Measurements from ENCODE around the gene CLEC3B. TPM values are rescaled to one million over a fixed set of nuclear protein-coding genes. Genes with fewer than 3 reads are reported as not detected.

The CLEC3B gene
- total and polyA plus RNA-seq, 2 of the 8 experiments (the other 6 are each of a cell fraction or from before 2014, with no cell fraction given) = 0.32 TPM; not detected in 1

DNA sequence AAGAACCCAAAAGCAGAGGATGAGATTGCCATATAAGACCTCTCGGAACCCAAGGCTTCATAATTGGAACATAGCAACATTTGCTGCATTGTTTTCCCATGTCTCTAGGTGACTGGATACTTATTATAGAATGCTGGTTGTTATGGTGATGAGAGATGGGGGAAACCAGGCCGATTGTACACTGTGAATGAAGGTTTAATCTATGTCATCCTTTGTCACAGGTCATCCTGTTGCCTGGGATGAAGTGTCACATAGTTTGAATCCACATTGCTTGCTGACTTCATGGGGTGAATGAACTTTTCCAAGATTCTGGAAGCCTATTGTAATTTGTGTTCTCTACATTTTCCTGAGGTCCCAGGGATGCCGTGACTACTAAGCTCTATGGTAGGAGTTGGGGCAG is 41.8 kb downstream of the CLEC3B start:
- 92% methylated on average over 3 of the region's 3 CpGs; no CpG with 5 or more reads in 1 of the 2 experiments for WGBS, 2 experiments (ENCODE audit: extremely low coverage in 1 of 2, insufficient coverage in 1 of 2, insufficient read length in 1 of 2, insufficient replicate concordance in 2 of 2, low coverage in 1 of 2, low lambda C conversion rate in 2 of 2, missing lambda C conversion rate in 1 of 2)
- POLR2A ChIA-PET (ENCODE audit: partially characterized antibody) = no interaction called here

More for the DNA sequence above, 41.8 kb downstream of the CLEC3B start:
- Histone ChIP-seq H3K4me1 (replicated peaks in 1 of 4; ENCODE audit: control insufficient read depth in 3 of 4, insufficient read depth in 4 of 4, low read length in 3 of 4) (no peaks in the 10 kb centered on the region), H3K56ac (replicated peaks; ENCODE audit: insufficient read length, low read depth, low read length) (no peak overlapping the region), H3K23me2 (ENCODE audit: low read depth, low read length) (no peaks in the 10 kb centered on the region), H2AFZ (ENCODE audit: low read length) (no peak overlapping the region), H3K27ac (ENCODE audit: low read depth, low read length) (no peak overlapping the region), H3K9me3 (ENCODE audit: insufficient read depth in 2 of 2, low read depth in 1 of 2, low read length in 1 of 2) (no peaks in the 10 kb centered on the region), H2AK5ac (ENCODE audit: low read depth, low read length) (no peak overlapping the region), H3K18ac (ENCODE audit: extremely low read depth, low read length) (no peak overlapping the region), H2BK5ac (ENCODE audit: low read depth, low read length) (no peak overlapping the region), H2BK120ac (replicated peaks; ENCODE audit: low read depth, low read length) (no peak overlapping the region), H3K4me2 (ENCODE audit: insufficient read depth in 1 of 2, low read depth in 2 of 2, low read length in 2 of 2) (no peak overlapping the region), H4K8ac (ENCODE audit: extremely low read depth, insufficient read depth, low read length) (no peak overlapping the region), H3K23ac (ENCODE audit: insufficient read length) (no peak overlapping the region), H3K9ac (replicated peaks in 1 of 4; ENCODE audit: extremely low read depth in 1 of 4, low read depth in 3 of 4, low read length in 3 of 4) (no peak overlapping the region), H3K14ac (ENCODE audit: insufficient read length) (no peak overlapping the region), H3K79me1 (ENCODE audit: low read depth, low read length) (no peaks in the 10 kb centered on the region), H4K5ac (ENCODE audit: insufficient read length, low read depth, low read length) (no peak overlapping the region), H2BK15ac (ENCODE audit: low read length) (no peak overlapping the region), H2BK20ac (ENCODE audit: low read length) (no peak overlapping the region), H4K91ac (replicated peaks; ENCODE audit: insufficient read length, low read length) (no peak overlapping the region), H3K79me2 (ENCODE audit: control insufficient read depth in 1 of 2, insufficient read depth in 2 of 2, low read length in 2 of 2) (no peaks in the 10 kb centered on the region), H4K20me1 (replicated peaks in 1 of 2; ENCODE audit: control insufficient read depth in 1 of 2, insufficient read depth in 2 of 2, low read length in 2 of 2) (no peaks in the 10 kb centered on the region), H2BK12ac (ENCODE audit: low read depth, low read length) (no peak overlapping the region), H3K27me3 (replicated peaks in 1 of 4; ENCODE audit: control insufficient read depth in 3 of 4, extremely low read depth in 1 of 4, insufficient read depth in 3 of 4, low read length in 3 of 4) (no peaks in the 10 kb centered on the region), H3K4me3 (ENCODE audit: extremely low read depth in 1 of 4, insufficient read depth in 2 of 4, low read depth in 3 of 4, low read length in 4 of 4) (no peak overlapping the region), H3K4ac (replicated peaks; ENCODE audit: insufficient read length, low read depth, low read length) (no peak overlapping the region), H3K36me3 (ENCODE audit: control insufficient read depth in 2 of 4, insufficient read depth in 4 of 4, low read length in 3 of 4) (no peaks in the 10 kb centered on the region)
- DNase-seq (ENCODE audit: low read depth in 1 of 2, low spot score in 2 of 2) (no peak), FAIRE-seq (no peak)
- TF ChIP-seq RNF2 (IDR thresholded peaks at IDR 0.05; ENCODE audit: borderline replicate concordance, low read depth, low read length, missing control alignments, poor library complexity, severe bottlenecking) = no peak
- CTCF ChIA-PET (ENCODE audit: partially characterized antibody) = interaction anchor here (1.5 to 4.1 kb wide), 3 partner anchors 13 to 29 kb away, joined by 4 to 23 read pairs (median 13); no protein-coding TSS in a partner anchor
